Upper lobe of left lung (tissue), 4 donors: ENCODE measurements around the gene PRDX1.

Source experiments
- EP300 ChIP-seq, 4 donors: sonication (generic); formaldehyde crosslinking; IDR thresholded peaks; one replicate each; pipeline ENCODE4 v1.5.1; 2017; ENCODE audit warnings: antibody characterized with exemption in 4 of 4, control low read depth in 2 of 4
- POLR2A ChIP-seq, 4 donors: fragments of 450-650 bp; IDR thresholded peaks; one replicate each; pipeline ENCODE4 v1.5.1; 2016 to 2017; ENCODE audit warnings: antibody characterized with exemption in 4 of 4, mild to moderate bottlenecking in 2 of 4
- POLR2AphosphoS5 ChIP-seq, 2 donors: sonication (generic); formaldehyde crosslinking; IDR thresholded peaks; one replicate each; pipeline ENCODE4 v1.5.1; 2017; ENCODE audit warnings: antibody characterized with exemption in 2 of 2
- TF ChIP-seq, protein P1 (sequence below), 6 experiments: fragments of 450-650 bp in 4 of 6; fragments of 200-600 bp in 2 of 6; sonication (generic) in 2 of 6; IDR thresholded peaks; one replicate each; pipeline ENCODE4 v1.5.1; 2016 to 2019; ENCODE audit warnings: antibody characterized with exemption in 6 of 6

DNA sequence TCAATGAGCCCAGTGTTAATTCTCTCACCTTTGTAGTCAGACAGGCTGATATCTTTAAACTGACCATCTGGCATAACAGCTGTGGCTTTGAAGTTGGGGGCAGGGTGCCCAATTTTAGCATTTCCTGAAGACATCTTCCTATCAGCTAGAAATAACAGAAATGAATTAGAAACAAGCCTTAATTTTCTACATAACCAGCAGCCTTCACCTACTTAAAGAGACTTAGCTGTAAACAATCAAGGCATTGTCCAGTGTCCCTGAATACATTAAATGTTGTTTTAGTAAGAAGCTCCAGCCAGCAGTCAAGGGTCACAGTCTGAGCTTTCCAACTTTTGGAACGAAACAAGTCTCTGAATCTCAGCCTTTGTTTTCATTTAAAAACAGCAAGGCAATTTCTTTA, 2.8 kb downstream of the PRDX1 start:
- TF ChIP-seq, protein P1, sequence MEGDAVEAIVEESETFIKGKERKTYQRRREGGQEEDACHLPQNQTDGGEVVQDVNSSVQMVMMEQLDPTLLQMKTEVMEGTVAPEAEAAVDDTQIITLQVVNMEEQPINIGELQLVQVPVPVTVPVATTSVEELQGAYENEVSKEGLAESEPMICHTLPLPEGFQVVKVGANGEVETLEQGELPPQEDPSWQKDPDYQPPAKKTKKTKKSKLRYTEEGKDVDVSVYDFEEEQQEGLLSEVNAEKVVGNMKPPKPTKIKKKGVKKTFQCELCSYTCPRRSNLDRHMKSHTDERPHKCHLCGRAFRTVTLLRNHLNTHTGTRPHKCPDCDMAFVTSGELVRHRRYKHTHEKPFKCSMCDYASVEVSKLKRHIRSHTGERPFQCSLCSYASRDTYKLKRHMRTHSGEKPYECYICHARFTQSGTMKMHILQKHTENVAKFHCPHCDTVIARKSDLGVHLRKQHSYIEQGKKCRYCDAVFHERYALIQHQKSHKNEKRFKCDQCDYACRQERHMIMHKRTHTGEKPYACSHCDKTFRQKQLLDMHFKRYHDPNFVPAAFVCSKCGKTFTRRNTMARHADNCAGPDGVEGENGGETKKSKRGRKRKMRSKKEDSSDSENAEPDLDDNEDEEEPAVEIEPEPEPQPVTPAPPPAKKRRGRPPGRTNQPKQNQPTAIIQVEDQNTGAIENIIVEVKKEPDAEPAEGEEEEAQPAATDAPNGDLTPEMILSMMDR (IDR thresholded peaks at IDR 0.05) = no peak
- TF ChIP-seq POLR2A (IDR thresholded peaks at IDR 0.05) (no peak), POLR2AphosphoS5 (IDR thresholded peaks at IDR 0.05) (no peak), EP300 (IDR thresholded peaks at IDR 0.05) (no peak)
